Nephron (organoid): ENCODE results near the gene EFCAB9.
A peak's percentile ranks its signal among the peaks of the same experiment; 100 is the strongest.

Source experiments
- H3K27ac Mint-ChIP-seq, 3 experiments: 2 replicates each; pipeline ENCODE4 v1.8.0; 2020; ENCODE audit warnings: mixed read lengths in 3 of 3, mild to moderate bottlenecking in 2 of 3, moderate library complexity in 1 of 3
- H3K27me3 Mint-ChIP-seq: 2 replicates; pipeline ENCODE4 v1.8.0; 2021; ENCODE audit warnings: low read depth, mild to moderate bottlenecking, moderate library complexity, mixed read lengths
- H3K36me3 Mint-ChIP-seq: 2 replicates; pipeline ENCODE4 v1.8.0; 2020; ENCODE audit warnings: low read depth, mixed read lengths
- H3K4me1 Mint-ChIP-seq: 2 replicates; pipeline ENCODE4 v1.8.0; 2020; ENCODE audit warnings: mixed read lengths
- H3K4me3 Mint-ChIP-seq, 3 experiments: 2 replicates each; pipeline ENCODE4 v1.8.0; 2020; ENCODE audit warnings: mild to moderate bottlenecking in 3 of 3, mixed read lengths in 3 of 3, moderate library complexity in 2 of 3
- H3K9me3 Mint-ChIP-seq: 2 replicates; pipeline ENCODE4 v1.8.0; 2020; ENCODE audit warnings: mixed read lengths
- TF ChIP-seq, protein P1 (sequence below), 3 experiments: fragments of 200-600 bp; sonication (generic); IDR thresholded peaks; one replicate each; pipeline ENCODE4 v1.5.0; 2021; ENCODE audit warnings: antibody characterized with exemption in 3 of 3; ENCODE audit not compliant: unreplicated experiment in 3 of 3

Gene EFCAB9

DNA sequence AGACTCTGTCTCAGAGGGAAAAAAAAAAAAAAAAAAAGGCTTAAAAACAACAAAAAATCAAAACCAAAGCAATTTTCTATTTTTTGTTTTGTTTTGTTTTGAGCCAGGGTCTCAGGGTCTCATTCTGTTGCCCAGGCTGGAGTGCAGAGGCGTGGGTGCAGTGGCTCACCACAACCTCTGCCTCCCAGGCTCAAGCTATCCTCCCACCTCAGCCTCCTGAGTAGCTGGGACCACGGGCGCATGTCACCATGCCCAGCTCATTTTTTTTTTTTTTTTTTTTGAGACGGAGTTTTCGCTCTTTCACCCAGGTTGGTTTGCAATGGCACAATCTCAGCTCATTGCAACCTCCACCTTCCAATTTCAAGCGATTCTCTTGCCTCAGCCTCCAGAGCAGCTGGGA lies 11.7 kb upstream of the EFCAB9 start:
- Mint-ChIP-seq H3K4me1 (peaks cover 19% of the 10 kb centered on the region), H3K27me3 (peaks cover 19% of the 10 kb centered on the region), H3K9me3 (no peaks in the 10 kb centered on the region), H3K36me3 (peaks cover 3% of the 10 kb centered on the region), H3K27ac (no peak overlapping the region), H3K4me3 (no peak overlapping the region)
- TF ChIP-seq, protein P1, sequence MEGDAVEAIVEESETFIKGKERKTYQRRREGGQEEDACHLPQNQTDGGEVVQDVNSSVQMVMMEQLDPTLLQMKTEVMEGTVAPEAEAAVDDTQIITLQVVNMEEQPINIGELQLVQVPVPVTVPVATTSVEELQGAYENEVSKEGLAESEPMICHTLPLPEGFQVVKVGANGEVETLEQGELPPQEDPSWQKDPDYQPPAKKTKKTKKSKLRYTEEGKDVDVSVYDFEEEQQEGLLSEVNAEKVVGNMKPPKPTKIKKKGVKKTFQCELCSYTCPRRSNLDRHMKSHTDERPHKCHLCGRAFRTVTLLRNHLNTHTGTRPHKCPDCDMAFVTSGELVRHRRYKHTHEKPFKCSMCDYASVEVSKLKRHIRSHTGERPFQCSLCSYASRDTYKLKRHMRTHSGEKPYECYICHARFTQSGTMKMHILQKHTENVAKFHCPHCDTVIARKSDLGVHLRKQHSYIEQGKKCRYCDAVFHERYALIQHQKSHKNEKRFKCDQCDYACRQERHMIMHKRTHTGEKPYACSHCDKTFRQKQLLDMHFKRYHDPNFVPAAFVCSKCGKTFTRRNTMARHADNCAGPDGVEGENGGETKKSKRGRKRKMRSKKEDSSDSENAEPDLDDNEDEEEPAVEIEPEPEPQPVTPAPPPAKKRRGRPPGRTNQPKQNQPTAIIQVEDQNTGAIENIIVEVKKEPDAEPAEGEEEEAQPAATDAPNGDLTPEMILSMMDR (IDR thresholded peaks at IDR 0.05; ENCODE audit: unreplicated experiment in 3 of 3), result no peak

DNA sequence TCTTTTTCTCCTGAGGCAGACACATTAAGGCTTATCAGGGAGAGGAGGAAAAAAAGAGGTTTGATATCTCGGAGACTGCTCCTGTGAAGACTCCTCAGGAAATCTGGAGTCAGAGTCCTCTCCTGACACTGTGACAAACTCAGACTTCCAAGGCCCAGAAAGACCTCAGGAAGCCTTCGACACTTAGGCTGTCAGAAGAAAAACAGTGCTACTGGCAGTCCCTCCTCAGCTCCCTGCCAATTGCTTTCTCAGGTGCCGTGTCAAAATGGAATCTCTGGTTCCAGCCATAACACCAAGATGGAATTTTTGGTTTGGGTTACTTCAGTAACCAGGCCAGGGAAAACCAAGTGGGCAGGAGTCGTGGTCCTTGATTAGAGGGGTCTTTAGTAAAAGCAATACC lies 10.1 kb upstream of the EFCAB9 start:
- Mint-ChIP-seq H3K9me3 (no peaks in the 10 kb centered on the region), H3K36me3 (peaks cover 3% of the 10 kb centered on the region), H3K4me1 (peaks cover 21% of the 10 kb centered on the region), H3K4me3 (no peak overlapping the region), H3K27me3 (peaks cover 18% of the 10 kb centered on the region), H3K27ac (no peak overlapping the region)
- TF ChIP-seq, protein P1 (IDR thresholded peaks at IDR 0.05; ENCODE audit: unreplicated experiment in 3 of 3), result no peak

DNA sequence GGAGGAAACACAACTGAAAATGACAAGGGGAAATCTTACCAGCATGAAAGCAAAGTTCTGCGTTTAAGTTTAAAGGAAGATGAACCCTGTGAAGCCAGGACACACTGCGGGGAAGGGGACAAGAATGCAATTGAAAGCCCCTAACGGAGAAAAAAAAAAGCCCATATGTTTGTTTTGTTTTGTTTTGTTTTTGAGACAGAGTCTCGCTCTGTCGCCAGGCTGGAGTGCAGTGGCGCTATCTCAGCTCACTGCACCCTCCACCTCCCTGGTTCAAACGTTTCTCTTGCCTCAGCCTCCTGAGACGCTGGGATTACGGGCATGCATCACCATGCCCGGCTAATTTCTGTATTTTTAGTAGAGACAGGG lies 8.9 kb upstream of the EFCAB9 start:
- Mint-ChIP-seq H3K27me3 (peaks cover 27% of the 10 kb centered on the region), H3K9me3 (no peaks in the 10 kb centered on the region), H3K4me1 (peaks cover 21% of the 10 kb centered on the region), H3K27ac (no peak overlapping the region), H3K4me3 (peak overlapping the region; percentile 50 to 78 (median 71)), H3K36me3 (peaks cover 3% of the 10 kb centered on the region)
- TF ChIP-seq, protein P1 (IDR thresholded peaks at IDR 0.05; ENCODE audit: unreplicated experiment in 3 of 3), result no peak

DNA sequence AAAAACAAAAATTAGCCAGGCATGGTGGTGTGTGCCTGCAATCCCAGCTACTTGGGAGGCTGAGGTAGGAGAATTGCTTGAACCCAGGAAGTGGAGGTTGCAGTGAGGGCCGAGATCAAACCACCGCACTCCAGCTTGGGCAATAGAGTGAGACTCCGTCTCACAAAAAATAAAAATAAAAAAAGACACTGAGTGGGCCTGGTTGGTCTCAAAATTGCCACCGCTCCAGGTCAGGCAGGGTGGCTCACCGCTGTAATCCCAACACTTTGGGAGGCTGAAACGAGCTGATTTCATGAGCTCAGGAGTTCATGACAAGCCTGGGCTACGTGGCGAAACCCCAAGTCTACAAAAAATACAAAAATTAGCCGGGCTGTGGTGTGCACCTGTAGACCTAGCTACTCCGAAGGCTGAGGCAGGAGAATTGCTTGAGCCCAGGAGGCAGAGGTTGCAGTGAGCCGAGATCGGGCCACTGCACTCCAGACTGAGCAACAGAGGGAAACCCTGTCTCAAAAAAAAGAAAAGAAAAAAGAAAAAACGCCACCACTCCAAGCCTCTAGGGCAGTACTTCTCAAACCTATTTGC lies 7.8 kb upstream of the EFCAB9 start:
- Mint-ChIP-seq H3K4me1 (peaks cover 21% of the 10 kb centered on the region), H3K36me3 (peaks cover 3% of the 10 kb centered on the region), H3K9me3 (no peaks in the 10 kb centered on the region), H3K4me3 (peak overlapping the region; percentile 89 to 94 (median 93)), H3K27me3 (peaks cover 32% of the 10 kb centered on the region), H3K27ac (no peak overlapping the region)
- TF ChIP-seq, protein P1 (IDR thresholded peaks at IDR 0.05; ENCODE audit: unreplicated experiment in 3 of 3), result no peak

DNA sequence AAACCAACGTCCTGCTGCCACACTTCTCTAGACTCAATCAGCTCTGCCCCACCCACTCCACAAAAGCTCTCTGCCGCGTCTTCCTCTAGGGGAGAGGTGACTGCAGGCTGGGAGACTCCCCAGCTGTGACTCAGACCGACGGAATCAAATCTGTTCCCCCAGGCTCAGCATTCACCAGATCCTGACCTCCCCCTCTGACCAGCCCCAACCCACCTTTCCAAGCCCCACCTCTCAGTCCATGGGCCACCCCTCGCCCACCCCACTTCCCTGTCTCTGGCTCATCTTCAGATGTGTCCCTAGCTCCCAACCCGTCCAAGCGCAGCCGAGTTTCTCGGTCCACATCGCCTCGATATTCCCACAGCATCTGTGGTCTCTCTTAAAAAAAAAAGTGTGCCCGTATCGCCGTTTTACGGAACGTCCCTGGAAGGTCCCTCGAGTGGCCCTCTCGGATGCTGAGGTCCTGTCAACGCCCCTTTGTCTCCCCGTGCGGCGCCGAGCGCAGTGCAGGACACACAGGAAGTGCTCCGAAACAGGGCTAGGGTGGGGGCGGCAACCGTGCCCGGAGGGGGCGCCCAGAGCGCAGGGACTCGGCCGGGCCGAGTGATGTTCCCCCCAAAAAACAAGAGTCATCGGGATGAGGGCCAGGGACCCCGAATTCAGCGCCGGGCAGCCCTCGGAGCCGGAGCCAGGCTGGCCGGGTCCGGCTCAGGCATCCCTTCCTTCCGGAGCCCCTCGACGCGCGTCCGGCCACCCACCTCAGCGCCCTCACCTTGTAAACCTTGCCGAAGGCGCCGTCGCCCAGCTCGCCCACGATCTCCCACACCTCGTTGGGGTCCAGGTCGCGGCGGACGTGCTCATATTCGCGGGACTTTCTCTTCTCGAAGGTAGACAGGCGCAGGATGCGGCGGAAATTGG lies 6.6 kb upstream of the EFCAB9 start:
- peaks cover 3% of the 10 kb centered on the region for H3K36me3 Mint-ChIP-seq
- peak overlapping the region; percentile 41 to 76 (median 59) for H3K27ac Mint-ChIP-seq
- TF ChIP-seq, protein P1 (IDR thresholded peaks at IDR 0.05; ENCODE audit: unreplicated experiment in 3 of 3), result no peak
- H3K27me3 Mint-ChIP-seq, result peaks cover 32% of the 10 kb centered on the region
- no peaks in the 10 kb centered on the region for H3K9me3 Mint-ChIP-seq
- peaks cover 21% of the 10 kb centered on the region for H3K4me1 Mint-ChIP-seq
- peak overlapping the region; percentile 89 to 94 (median 93) for H3K4me3 Mint-ChIP-seq
